GM18502 (cell line): ENCODE results near the gene PAN2.
A peak's percentile ranks its signal among the peaks of the same experiment; 100 is the strongest.
"Not testable (repeated sequence)": the region's sequence is repeated elsewhere in the genome, so short reads cannot be mapped to it uniquely, and the experiment has no call there.

Experiments
- ATAC-seq: cut with Tn5 transposase; IDR thresholded peaks from one replicate; pipeline ENCODE4 v1.9.1; 2021; ENCODE audit warnings: mild to moderate bottlenecking; ENCODE audit not compliant: unreplicated experiment, poor library complexity

PAN2 gene

GRCh38 chr12:56342290-56342689 is 8.5 kb upstream of the PAN2 start:
- ATAC-seq = not testable (repeated sequence)

GRCh38 chr12:56341616-56342015 is 7.8 kb upstream of the PAN2 start:
- ATAC-seq = no peak

- ATAC-seq = no peak
Observed at GRCh38 chr12:56339158-56339422, 5.3 kb upstream of the PAN2 start.

- ATAC-seq = peak; percentile 44
Observed at GRCh38 chr12:56338308-56339157, 4.7 kb upstream of the PAN2 start, which contains the start of gene IL23A. Gene IL23A (plus strand): TSS chr12:56338884. CDS start chr12:56339045, 161 bp downstream.

GRCh38 chr12:56337753-56338251 is 4.0 kb upstream of the PAN2 start:
- no peak for ATAC-seq

- no peak for ATAC-seq
Observed at GRCh38 chr12:56336361-56337167, 2.8 kb upstream of the PAN2 start.

GRCh38 chr12:56335527-56335926 is 1.7 kb upstream of the PAN2 start:
- ATAC-seq = not testable (repeated sequence)

- no peak for ATAC-seq
Observed at GRCh38 chr12:56334490-56334793, 642 bp upstream of the PAN2 start.

GRCh38 chr12:56333197-56333678 is 562 bp downstream of the PAN2 start:
- no peak for ATAC-seq

- ATAC-seq = no peak
Observed at GRCh38 chr12:56332512-56333196, 1.1 kb downstream of the PAN2 start.

GRCh38 chr12:56330936-56331490 is 2.8 kb downstream of the PAN2 start:
- no peak for ATAC-seq

- ATAC-seq = no peak
Observed at GRCh38 chr12:56326533-56326932, 7.3 kb downstream of the PAN2 start.

GRCh38 chr12:56326126-56326525 is 7.7 kb downstream of the PAN2 start:
- ATAC-seq = no peak

GRCh38 chr12:56324206-56324605 is 9.6 kb downstream of the PAN2 start:
- no peak for ATAC-seq

GRCh38 chr12:56321610-56322009 is 12.2 kb downstream of the PAN2 start:
- ATAC-seq = not testable (repeated sequence)

GRCh38 chr12:56321027-56321426 is 12.8 kb downstream of the PAN2 start:
- no peak for ATAC-seq

- ATAC-seq = no peak
Observed at GRCh38 chr12:56317675-56318074, 16.1 kb downstream of the PAN2 start.

GRCh38 chr12:56315622-56316473 is 18.0 kb downstream of the PAN2 start, which contains the start of gene CNPY2:
Gene CNPY2 (minus strand): TSS chr12:56315988. CDS start chr12:56315217, 771 bp downstream.
- ATAC-seq = peak; percentile 87

GRCh38 chr12:56315249-56315621 is 18.6 kb downstream of the PAN2 start:
- no peak for ATAC-seq

- no peak for ATAC-seq
Observed at GRCh38 chr12:56311003-56311402, 22.8 kb downstream of the PAN2 start.
